ENCODE results near the gene C13orf46.

Gene C13orf46

GRCh38 chr13:113905942-113906341 is 67.9 kb downstream of the C13orf46 start:
- no peak for DNase-seq (ENCODE audit: low read depth)

- no peak for DNase-seq (ENCODE audit: low read depth)
Measured at GRCh38 chr13:113905018-113905417, 68.9 kb downstream of the C13orf46 start.

- DNase-seq (ENCODE audit: low read depth) = peak; percentile 24
Measured at GRCh38 chr13:113904411-113904810, 69.5 kb downstream of the C13orf46 start.

GRCh38 chr13:113903912-113904311 is 70.0 kb downstream of the C13orf46 start:
- no peak for DNase-seq (ENCODE audit: low read depth)

Data from fibroblast of gingiva (primary cell).